ENCODE data around the gene LHCGR. TPM values are rescaled to one million over a fixed set of nuclear protein-coding genes. Genes with fewer than 3 reads are reported as not detected.

The LHCGR gene
- total and polyA plus RNA-seq, 2 of the 13 experiments (the other 11 are each of a cell fraction or from before 2014, with no cell fraction given), result not detected

DNA sequence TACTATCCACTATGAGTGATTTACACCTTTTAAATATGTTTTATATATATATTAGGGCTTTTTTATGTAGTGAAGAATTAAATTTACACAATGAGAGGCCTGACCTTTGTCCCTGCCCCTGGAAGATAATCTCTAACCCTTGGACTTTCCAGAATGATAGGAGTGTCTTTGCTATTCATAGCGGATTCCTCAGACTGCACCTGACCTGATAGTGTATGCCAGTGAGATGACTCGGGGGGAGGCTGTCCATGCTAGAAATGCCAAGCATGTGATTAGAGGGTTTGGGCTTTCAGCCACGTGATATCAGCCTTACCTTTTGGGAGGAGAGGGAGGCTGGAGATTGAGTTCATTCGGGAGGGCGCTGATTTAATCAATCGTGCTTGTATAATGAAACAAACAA is 44.1 kb upstream of the LHCGR start:
- no peak for FAIRE-seq
- intact Hi-C loops (cut with micrococcal nuclease; ENCODE audit: unreplicated experiment) (no loop called here), in situ Hi-C loops (cut with HindIII; ENCODE audit: extremely low pct_ligation_motif_present, low pct_unique_long_range_greater_than_20kb) (no loop called here)
- ChIA-PET POLR2A (no interaction called here), CTCF (ENCODE audit: low intra/inter-chr PET ratio, low total read pairs) (no interaction called here)
- H3K9ac ChIP-seq (ENCODE audit: insufficient read depth, low read depth, low read length), result no peak overlapping the region
- no TSS peak for BruUV-seq (replicated peaks)
- H3K27ac ChIP-seq (ENCODE audit: extremely low read length, insufficient read depth, low read length), result no peak overlapping the region
- no peak overlapping the region for H3K4me2 ChIP-seq (ENCODE audit: low read depth, low read length)
- H3K4me1 ChIP-seq (ENCODE audit: insufficient read depth, low read length), result no peaks in the 10 kb centered on the region
- H2AFZ ChIP-seq (ENCODE audit: low read length), result no peak overlapping the region
- 29% methylated on average over 6 of the region's 6 CpGs for WGBS (ENCODE audit: low lambda C conversion rate)
- no peaks in the 10 kb centered on the region for H3K79me2 ChIP-seq (ENCODE audit: insufficient read depth, low read length)
- no peak overlapping the region for H3K4me3 ChIP-seq (replicated peaks in 1 of 3; ENCODE audit: insufficient read depth in 1 of 3, low read depth in 2 of 3, low read length in 3 of 3)
- H3K27me3 ChIP-seq (ENCODE audit: control insufficient read depth in 1 of 2, insufficient read depth in 2 of 2, low read length in 2 of 2), result no peaks in the 10 kb centered on the region
- no peaks in the 10 kb centered on the region for H4K20me1 ChIP-seq (ENCODE audit: insufficient read depth, low read length)
- no peak for DNase-seq (ENCODE audit: low spot score)
- no peaks in the 10 kb centered on the region for H3K9me3 ChIP-seq (ENCODE audit: low read length)
- no peak for ATAC-seq
- no peaks in the 10 kb centered on the region for H3K36me3 ChIP-seq (replicated peaks in 1 of 2; ENCODE audit: control insufficient read depth in 1 of 2, insufficient read depth in 2 of 2, low read length in 2 of 2)
- TF ChIP-seq MBNL3 (CRISPR knock-in tag; conservative IDR thresholded peaks at IDR 0.05) (no peak), ZBTB7B (CRISPR knock-in tag; IDR thresholded peaks at IDR 0.05) (no peak), ZNF773 (CRISPR knock-in tag; IDR thresholded peaks at IDR 0.05; ENCODE audit: borderline replicate concordance) (no peak), KLF6 (CRISPR knock-in tag; IDR thresholded peaks at IDR 0.05) (no peak), ZC3H13 (CRISPR knock-in tag; IDR thresholded peaks at IDR 0.05) (no peak), SMAD3 (CRISPR knock-in tag; IDR thresholded peaks at IDR 0.05) (no peak), ZNF317 (CRISPR knock-in tag; IDR thresholded peaks at IDR 0.05) (no peak), ZNF333 (CRISPR knock-in tag; IDR thresholded peaks at IDR 0.05; ENCODE audit: borderline replicate concordance) (no peak), ZNF484 (CRISPR knock-in tag; IDR thresholded peaks at IDR 0.05; ENCODE audit: borderline replicate concordance, low read depth) (no peak), ZNF17 (CRISPR knock-in tag; IDR thresholded peaks at IDR 0.05) (no peak), NFATC3 (CRISPR knock-in tag; IDR thresholded peaks at IDR 0.05) (no peak)
- TF ChIP-seq, protein P1, sequence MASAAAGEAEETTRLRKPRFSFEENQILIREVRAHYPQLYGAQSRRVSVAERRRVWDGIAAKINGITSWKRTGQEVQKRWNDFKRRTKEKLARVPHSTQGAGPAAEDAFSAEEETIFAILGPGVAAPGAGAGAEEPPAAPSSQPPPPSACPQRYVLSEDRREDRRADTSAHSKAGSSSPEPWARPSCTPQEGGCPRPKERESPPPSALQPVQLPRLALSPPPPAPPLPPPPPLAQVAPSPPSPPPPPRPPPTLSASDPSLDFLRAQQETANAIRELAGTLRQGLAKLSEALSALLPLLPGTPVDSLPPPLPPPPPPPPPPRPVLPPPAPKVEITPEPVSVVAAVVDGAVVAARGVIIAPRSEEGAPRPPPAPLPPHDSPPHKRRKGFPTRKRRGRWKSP (CRISPR knock-in tag; IDR thresholded peaks at IDR 0.05), result no peak
- TF ChIP-seq, protein P2, sequence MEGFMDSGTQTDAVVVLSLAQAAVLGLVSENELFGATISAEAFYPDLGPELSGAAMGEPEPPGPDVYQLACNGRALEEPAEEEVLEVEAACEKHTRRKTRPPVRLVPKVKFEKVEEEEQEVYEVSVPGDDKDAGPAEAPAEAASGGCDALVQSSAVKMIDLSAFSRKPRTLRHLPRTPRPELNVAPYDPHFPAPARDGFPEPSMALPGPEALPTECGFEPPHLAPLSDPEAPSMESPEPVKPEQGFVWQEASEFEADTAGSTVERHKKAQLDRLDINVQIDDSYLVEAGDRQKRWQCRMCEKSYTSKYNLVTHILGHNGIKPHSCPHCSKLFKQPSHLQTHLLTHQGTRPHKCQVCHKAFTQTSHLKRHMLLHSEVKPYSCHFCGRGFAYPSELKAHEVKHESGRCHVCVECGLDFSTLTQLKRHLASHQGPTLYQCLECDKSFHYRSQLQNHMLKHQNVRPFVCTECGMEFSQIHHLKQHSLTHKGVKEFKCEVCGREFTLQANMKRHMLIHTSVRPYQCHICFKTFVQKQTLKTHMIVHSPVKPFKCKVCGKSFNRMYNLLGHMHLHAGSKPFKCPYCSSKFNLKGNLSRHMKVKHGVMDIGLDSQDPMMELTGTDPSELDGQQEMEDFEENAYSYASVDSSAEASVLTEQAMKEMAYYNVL (CRISPR knock-in tag; IDR thresholded peaks at IDR 0.05; ENCODE audit: borderline replicate concordance), result no peak
- TF ChIP-seq, protein P3, sequence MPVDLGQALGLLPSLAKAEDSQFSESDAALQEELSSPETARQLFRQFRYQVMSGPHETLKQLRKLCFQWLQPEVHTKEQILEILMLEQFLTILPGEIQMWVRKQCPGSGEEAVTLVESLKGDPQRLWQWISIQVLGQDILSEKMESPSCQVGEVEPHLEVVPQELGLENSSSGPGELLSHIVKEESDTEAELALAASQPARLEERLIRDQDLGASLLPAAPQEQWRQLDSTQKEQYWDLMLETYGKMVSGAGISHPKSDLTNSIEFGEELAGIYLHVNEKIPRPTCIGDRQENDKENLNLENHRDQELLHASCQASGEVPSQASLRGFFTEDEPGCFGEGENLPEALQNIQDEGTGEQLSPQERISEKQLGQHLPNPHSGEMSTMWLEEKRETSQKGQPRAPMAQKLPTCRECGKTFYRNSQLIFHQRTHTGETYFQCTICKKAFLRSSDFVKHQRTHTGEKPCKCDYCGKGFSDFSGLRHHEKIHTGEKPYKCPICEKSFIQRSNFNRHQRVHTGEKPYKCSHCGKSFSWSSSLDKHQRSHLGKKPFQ (CRISPR knock-in tag; IDR thresholded peaks at IDR 0.05; ENCODE audit: insufficient replicate concordance), result no peak
- TF ChIP-seq, protein P4, sequence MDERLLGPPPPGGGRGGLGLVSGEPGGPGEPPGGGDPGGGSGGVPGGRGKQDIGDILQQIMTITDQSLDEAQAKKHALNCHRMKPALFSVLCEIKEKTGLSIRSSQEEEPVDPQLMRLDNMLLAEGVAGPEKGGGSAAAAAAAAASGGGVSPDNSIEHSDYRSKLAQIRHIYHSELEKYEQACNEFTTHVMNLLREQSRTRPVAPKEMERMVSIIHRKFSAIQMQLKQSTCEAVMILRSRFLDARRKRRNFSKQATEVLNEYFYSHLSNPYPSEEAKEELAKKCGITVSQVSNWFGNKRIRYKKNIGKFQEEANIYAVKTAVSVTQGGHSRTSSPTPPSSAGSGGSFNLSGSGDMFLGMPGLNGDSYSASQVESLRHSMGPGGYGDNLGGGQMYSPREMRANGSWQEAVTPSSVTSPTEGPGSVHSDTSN (CRISPR knock-in tag; IDR thresholded peaks at IDR 0.05), result no peak
- TF ChIP-seq, protein P5, sequence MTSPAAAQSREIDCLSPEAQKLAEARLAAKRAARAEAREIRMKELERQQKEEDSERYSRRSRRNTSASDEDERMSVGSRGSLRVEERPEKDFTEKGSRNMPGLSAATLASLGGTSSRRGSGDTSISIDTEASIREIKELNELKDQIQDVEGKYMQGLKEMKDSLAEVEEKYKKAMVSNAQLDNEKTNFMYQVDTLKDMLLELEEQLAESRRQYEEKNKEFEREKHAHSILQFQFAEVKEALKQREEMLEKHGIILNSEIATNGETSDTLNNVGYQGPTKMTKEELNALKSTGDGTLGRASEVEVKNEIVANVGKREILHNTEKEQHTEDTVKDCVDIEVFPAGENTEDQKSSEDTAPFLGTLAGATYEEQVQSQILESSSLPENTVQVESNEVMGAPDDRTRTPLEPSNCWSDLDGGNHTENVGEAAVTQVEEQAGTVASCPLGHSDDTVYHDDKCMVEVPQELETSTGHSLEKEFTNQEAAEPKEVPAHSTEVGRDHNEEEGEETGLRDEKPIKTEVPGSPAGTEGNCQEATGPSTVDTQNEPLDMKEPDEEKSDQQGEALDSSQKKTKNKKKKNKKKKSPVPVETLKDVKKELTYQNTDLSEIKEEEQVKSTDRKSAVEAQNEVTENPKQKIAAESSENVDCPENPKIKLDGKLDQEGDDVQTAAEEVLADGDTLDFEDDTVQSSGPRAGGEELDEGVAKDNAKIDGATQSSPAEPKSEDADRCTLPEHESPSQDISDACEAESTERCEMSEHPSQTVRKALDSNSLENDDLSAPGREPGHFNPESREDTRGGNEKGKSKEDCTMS (CRISPR knock-in tag; conservative IDR thresholded peaks at IDR 0.05), result no peak

Data from HepG2 (cell line).